ENCODE data around the gene APOE.
"Not testable (repeated sequence)": the region's sequence is repeated elsewhere in the genome, so short reads cannot be mapped to it uniquely, and the experiment has no call there.

The APOE gene

DNA sequence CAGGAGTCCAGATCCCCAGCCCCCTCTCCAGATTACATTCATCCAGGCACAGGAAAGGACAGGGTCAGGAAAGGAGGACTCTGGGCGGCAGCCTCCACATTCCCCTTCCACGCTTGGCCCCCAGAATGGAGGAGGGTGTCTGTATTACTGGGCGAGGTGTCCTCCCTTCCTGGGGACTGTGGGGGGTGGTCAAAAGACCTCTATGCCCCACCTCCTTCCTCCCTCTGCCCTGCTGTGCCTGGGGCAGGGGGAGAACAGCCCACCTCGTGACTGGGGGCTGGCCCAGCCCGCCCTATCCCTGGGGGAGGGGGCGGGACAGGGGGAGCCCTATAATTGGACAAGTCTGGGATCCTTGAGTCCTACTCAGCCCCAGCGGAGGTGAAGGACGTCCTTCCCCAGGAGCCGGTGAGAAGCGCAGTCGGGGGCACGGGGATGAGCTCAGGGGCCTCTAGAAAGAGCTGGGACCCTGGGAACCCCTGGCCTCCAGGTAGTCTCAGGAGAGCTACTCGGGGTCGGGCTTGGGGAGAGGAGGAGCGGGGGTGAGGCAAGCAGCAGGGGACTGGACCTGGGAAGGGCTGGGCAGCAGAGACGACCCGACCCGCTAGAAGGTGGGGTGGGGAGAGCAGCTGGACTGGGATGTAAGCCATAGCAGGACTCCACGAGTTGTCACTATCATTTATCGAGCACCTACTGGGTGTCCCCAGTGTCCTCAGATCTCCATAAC, at the start of gene APOE:
TSS of gene APOE (plus strand) at position 360 of the 724 bp plus-strand sequence. CDS start 829 bp downstream, outside the sequence.
- no peak for DNase-seq

DNA sequence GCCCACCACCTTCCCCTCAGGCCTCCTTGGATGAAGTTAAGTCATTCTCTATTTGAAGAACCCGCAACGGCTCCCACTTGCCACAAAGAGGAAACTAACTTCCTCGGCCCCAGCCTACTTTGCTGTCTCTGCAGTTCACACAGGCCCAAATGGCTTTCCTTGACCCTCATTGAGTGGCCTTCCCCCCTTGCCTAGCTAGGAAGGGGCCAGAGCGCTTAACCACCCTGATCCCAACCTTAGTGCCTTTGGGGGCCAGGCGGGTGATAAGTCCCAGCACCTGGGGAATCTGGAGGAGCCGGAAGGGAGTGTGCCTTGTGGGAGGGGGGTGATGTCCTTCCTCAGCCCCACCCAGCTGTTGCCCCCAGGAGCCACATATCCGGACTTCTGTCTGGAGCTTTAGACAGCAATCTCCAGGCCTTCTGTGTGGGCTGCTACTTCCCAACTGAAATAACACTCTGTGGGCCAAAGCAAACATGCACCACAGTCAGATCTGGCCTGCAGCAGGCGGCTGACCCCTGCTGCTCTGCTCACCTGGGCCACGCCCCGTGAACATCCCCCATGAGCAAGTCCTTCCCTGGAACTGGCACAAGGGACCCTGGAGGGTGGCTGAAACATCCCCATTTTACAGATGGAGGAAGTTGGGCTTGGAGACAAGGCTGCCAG, 49.0 kb upstream of the APOE start:
- no peak for DNase-seq

GRCh38 chr19:44857837-44858236, 47.8 kb upstream of the APOE start:
- DNase-seq = no peak

GRCh38 chr19:44861576-44861975, 44.0 kb upstream of the APOE start:
- not testable (repeated sequence) for DNase-seq

DNA sequence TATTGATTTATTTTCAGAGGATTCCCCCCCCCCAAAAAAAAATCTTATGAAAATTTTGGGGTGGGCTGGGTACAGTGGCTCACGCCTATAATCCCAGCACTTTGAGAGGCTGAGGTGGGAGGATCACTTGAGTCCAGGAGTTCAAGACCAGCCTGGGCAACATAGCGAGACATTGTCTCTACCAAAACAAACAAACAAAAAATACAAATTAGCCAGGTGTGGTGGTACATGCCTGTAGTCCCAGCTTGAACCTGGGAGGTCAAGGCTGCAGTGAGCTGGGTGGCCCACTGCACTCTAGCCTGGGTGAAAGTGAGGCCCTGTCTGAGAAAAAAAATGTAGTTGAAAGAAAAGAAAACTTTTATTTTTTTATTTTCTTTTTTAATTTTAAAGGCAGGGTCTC, 41.6 kb upstream of the APOE start:
- DNase-seq = no peak

DNA sequence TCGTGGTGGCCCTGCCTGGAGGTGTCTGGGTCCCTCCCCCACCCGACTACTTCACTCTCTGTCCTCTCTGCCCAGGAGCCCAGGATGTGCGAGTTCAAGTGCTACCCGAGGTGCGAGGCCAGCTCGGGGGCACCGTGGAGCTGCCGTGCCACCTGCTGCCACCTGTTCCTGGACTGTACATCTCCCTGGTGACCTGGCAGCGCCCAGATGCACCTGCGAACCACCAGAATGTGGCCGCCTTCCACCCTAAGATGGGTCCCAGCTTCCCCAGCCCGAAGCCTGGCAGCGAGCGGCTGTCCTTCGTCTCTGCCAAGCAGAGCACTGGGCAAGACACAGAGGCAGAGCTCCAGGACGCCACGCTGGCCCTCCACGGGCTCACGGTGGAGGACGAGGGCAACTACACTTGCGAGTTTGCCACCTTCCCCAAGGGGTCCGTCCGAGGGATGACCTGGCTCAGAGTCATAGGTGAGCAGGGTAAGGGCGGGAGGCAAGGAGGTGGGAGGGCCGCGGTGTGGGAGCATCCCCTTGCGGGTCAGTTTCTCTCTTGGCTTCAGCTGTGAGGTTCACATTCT, 40.3 kb upstream of the APOE start:
- no peak for DNase-seq

DNA sequence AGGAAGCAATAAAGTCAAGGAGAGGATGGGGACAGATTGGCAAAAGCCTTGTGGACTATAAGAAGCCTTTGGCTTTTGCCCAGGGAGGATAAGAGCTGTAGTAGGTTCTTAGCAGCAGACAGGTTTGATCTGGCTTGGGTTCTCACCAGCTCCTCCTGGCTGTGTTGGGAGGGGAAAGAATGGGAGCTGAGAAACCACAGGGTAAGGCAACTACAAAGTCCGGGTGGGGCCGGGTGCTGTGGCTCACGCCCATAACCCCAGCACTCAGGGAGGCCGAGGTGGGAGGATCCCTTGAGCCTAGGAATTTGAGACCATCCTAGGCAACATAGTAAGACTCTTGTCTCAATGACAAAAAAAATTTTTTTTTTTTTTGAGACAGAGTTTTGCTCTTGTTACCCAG, 38.9 kb upstream of the APOE start:
- no peak for DNase-seq

DNA sequence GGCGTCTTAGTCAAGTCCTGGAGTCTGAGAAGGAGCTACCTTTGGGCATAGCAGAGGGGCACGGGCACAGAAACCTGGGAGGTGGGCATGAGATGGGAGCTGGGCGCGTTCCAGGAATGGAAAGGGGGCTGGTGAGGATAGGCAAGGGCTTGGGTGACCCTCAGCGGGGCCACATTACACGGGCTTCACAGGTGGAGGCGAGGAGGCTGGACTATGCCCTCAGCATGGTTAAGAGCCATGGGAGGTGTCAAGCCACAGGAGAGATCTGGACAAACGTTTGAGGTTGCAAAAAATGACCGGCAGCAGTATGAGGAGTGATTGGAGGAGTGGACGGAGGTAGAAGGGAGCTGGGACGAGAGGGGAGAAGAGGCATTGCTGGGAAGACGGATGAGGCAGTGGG, 38.0 kb upstream of the APOE start:
- no peak for DNase-seq

- DNase-seq = no peak
Observed at GRCh38 chr19:44869733-44870470, 35.7 kb upstream of the APOE start.

DNA sequence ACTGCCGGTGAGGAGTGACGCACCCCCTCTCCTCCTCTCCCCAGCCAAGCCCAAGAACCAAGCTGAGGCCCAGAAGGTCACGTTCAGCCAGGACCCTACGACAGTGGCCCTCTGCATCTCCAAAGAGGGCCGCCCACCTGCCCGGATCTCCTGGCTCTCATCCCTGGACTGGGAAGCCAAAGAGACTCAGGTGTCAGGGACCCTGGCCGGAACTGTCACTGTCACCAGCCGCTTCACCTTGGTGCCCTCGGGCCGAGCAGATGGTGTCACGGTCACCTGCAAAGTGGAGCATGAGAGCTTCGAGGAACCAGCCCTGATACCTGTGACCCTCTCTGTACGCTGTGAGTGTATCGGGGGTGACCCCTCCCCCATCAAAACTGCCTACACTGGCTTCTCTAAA, 33.8 kb upstream of the APOE start:
- no peak for DNase-seq

DNA sequence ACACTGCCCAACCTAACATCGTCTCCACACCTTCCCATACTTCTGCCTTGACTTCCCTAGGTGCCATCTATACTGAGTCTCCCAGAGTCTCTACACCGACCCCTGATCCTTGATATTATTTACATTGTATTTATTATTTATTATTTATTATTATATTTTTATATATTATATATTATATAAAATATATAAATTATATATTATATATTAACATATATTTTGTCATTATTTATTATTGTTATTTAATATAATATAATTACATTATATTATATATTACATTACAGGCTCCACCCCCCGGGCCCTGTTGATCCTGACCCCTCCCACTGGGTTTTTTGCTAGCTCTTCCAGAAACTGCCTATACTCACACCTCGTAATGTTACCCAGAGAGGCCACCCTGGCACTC, 32.9 kb upstream of the APOE start:
- DNase-seq = no peak

DNA sequence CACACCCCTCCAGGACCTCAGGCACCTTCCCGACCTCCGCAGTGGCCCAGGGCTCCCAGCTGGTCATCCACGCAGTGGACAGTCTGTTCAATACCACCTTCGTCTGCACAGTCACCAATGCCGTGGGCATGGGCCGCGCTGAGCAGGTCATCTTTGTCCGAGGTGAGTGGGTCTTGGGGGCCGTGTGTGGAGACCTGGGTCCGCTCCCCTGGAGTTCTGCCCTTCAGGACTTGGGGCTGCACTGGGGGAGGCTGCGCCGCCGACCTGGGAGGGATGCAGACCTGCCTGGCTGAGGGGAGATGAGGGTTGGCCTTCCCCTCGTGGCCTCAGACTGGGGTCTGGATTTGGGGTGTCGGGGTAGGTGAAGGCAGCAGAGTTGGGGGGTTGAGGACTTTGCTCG, 31.3 kb upstream of the APOE start:
- DNase-seq = no peak

DNA sequence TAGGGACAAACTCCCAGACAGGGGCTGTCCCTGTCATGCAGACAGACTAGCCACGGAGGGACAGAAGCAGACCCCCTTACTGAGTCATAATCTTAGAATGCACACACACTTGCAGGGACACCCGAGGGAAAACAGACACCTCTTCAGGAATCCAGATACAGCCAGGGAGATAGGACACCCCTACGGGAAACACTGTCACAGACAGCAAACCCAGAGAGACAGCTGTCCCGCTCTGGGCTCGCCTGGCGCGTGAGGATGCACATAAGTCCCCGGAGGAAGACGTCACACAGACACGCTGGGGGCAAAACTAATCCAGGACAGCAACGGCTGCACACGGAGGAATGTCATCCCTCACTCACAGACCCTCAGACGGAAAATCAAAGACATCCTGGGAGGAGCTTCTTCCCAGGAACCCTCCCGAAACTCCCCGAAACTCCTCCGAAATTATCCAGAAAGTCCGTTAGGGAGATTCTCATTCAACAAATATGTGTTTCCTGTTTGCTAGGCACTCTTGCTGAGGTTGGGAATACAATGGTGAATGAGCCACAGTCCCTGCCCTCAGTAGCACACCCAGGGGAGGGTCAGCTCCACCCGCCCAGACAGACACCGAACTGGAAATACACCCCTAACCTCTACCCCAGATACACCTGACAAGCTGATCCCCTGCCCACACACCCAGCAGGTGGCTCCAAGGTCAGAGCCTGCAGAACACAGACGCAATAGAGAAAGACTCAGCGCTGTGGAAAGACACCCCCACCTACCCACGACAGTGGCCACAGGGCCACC, 29.7 kb upstream of the APOE start:
- no peak for DNase-seq

GRCh38 chr19:44876930-44877535, 28.6 kb upstream of the APOE start:
- DNase-seq = peak; percentile 41

GRCh38 chr19:44878120-44878865, 27.3 kb upstream of the APOE start:
- no peak for DNase-seq

DNA sequence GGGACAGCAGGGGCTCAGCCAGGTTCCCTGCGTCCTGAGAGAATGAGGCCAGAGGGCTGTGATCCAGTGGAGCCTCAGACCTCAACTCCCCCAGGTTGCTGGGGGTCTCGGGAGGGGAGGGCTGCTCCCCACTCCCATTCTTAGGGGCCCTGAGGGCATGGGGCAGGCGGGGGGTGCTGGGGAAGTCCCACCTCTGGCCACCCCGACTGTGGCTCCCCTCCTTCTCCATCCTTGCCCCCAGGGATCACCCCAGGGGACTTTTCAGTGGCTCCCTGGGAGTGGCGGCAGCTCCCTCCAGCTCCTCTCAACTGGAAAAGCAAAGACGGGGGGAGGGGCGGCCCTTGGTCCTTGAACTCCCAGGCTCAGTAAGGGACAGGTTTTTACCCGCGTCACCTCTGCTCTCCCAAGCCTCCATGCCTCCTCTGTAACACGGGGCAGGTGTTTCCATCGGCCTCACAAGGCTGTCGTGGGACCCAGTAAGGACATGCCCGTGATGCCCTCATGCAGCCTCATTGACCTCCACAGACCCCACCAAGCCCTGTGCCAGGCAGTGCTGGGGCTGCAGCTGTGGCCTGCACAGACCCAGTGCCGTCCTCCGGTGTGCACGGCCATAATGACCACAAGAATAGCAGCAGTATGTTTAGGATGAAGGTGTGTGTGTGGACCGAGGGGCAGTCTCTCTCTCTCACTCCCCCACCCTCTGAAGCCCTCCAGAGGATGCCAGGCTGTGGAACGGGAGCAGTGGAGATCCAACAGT, 26.1 kb upstream of the APOE start:
- no peak for DNase-seq

DNA sequence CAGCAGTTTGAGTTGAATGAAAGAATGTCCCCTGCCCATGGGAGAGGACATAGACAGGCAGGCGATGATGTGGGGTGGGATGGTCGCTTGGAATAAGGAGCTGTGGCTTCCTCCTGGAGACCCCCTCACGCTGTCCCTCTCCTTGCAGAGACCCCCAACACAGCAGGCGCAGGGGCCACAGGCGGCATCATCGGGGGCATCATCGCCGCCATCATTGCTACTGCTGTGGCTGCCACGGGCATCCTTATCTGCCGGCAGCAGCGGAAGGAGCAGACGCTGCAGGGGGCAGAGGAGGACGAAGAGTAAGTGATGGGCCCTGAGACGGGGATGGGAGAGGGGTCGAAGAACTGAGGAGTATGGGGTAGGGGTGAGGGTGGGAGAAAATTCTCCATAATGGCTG, 23.5 kb upstream of the APOE start:
- no peak for DNase-seq

DNA sequence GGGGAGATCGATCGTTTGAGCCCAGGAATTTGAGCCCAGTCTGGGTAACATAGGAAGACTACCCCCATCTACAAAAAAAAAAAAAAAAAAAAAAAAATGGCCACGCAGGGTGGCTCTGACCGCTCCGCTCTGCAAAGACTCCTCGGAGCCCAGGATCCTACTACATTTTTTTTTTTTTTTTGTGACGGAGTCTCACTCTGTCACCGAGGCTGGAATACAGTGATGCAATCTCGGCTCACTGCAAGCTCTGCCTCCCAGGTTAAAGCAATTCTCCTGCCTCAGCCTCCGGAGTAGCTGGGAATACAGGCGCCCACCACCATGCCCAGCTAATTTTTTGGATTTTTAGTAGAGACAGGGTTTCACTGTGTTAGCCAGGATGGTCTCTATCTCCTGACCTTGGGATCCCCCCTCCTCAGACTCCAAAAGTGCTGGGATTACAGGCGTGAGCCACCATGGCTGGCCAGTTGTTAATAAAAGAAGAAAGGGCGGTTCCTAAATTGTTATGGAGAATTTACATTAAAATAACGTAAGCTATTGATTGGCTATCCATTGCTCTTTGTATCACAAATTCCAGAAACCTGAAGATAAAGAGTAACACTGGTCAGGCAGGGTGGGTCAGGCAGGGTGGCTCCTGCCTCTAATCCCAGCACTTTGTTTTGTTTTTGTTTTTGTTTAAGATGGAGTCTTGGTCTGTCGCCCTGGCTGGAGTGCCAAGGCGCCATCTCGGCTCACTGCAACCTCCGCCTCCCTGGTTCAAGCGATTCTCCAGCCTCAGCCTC, 22.8 kb upstream of the APOE start:
- DNase-seq = not testable (repeated sequence)

- DNase-seq = no peak
Observed at GRCh38 chr19:44883922-44884321, 21.7 kb upstream of the APOE start.

DNA sequence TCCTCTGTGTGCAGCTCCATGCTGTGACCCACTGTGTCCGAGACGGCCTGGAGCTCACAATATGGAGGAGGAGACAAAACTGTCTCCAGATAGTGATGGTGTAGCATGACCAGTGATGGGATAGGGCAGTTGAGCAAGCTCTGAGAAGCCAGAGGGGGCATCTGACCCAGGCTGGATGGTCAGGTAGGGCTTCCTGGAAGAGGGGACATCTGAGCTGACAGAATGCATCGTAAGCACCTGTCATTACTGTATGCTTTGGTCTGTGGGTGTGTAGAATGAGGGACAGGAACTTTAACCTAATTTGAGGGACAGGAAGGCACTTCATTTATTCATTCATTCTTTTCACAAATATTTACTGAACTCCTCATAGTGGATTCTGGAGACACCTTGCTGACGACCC, 21.0 kb upstream of the APOE start:
- DNase-seq = no peak

Measured in NCI-H510A (cell line).